HepG2 (cell line): Measurements from ENCODE around the gene UPK1A. TPM values are rescaled to one million over a fixed set of nuclear protein-coding genes. Genes with fewer than 3 reads are reported as not detected.

Experiments used
- ATF7 ChIP-seq, 2 experiments: fragments of 450-650 bp in 1 of 2; sonication (generic) in 1 of 2; formaldehyde crosslinking in 1 of 2; IDR thresholded peaks; 2 replicates each; pipeline versions ENCODE4 v1.4.0 to v1.6.1; 2016 to 2020; ENCODE audit warnings: antibody characterized with exemption in 1 of 2, mild to moderate bottlenecking in 1 of 2, missing genetic modification reagents in 1 of 2
- CEBPG ChIP-seq: IDR thresholded peaks from 2 replicates; pipeline ENCODE4 v1.6.1; 2016
- DMAP1 ChIP-seq: IDR thresholded peaks from 2 replicates; pipeline ENCODE4 v1.6.1; 2016
- FOXO1 ChIP-seq: sonication (generic); formaldehyde crosslinking; IDR thresholded peaks from 2 replicates; pipeline ENCODE4 v1.4.0; 2020; ENCODE audit warnings: missing genetic modification reagents
- GATAD2A ChIP-seq: IDR thresholded peaks from 2 replicates; pipeline ENCODE4 v1.6.1; 2016
- HMG20B ChIP-seq: conservative IDR thresholded peaks from 2 replicates; pipeline ENCODE4 v1.6.1; 2016; ENCODE audit warnings: missing genetic modification reagents, missing compliant biosample characterization
- NFIC ChIP-seq: IDR thresholded peaks from 2 replicates; pipeline ENCODE4 v1.6.1; 2012; ENCODE audit warnings: mild to moderate bottlenecking, low read length, inconsistent platforms
- TCF7L2 ChIP-seq: IDR thresholded peaks from 2 replicates; pipeline ENCODE4 v1.6.1; 2011; ENCODE audit warnings: mild to moderate bottlenecking, low read depth, low read length, moderate library complexity
- THAP11 ChIP-seq: IDR thresholded peaks from 2 replicates; pipeline ENCODE4 v1.6.1; 2016; ENCODE audit warnings: missing biosample characterization, missing genetic modification reagents
- ZNF350 ChIP-seq: sonication (generic); formaldehyde crosslinking; IDR thresholded peaks from 2 replicates; pipeline ENCODE4 v1.4.0; 2020; ENCODE audit warnings: mild to moderate bottlenecking, low read depth, missing genetic modification reagents, borderline replicate concordance
- polyA plus RNA-seq, 8 experiments: library from polyadenylated mRNA; depleted of rRNA in 3 of 8; stranded (reverse) in 7 of 8; unstranded in 1 of 8; fragments of >200 nt; fragmentation: Illumina TruSeq in 4 of 8; extraction: Trizol in 4 of 8; gene quantifications; 2 replicates each; pipeline versions ENCODE4 v1.2.1 to v1.2.3, GENCODE V29; 2011 to 2016; ENCODE audit warnings: low read depth in 4 of 8, missing spikeins in 1 of 8, mixed read lengths in 1 of 8; ENCODE audit not compliant: insufficient read depth in 1 of 8
- total RNA-seq, 5 experiments: library from RNA; depleted of rRNA; stranded (reverse); fragments of >200 nt; fragmentation: Illumina TruSeq; extraction: Trizol; gene quantifications; 2 replicates each; pipeline ENCODE4 v1.2.3, GENCODE V29; 2016; ENCODE audit warnings: low read depth in 1 of 5
- TF ChIP-seq, protein P1 (sequence below): sonication (generic); formaldehyde crosslinking; IDR thresholded peaks from 2 replicates; pipeline ENCODE4 v1.8.0; 2022; ENCODE audit warnings: mild to moderate bottlenecking, missing genetic modification reagents; ENCODE audit not compliant: insufficient replicate concordance
- TF ChIP-seq, protein P2 (sequence below): sonication (generic); formaldehyde crosslinking; IDR thresholded peaks from 2 replicates; pipeline ENCODE4 v1.4.0; 2020; ENCODE audit warnings: low read depth, missing genetic modification reagents
- TF ChIP-seq, protein P3 (sequence below): sonication (generic); formaldehyde crosslinking; IDR thresholded peaks from 2 replicates; pipeline ENCODE4 v1.4.0; 2020; ENCODE audit warnings: missing genetic modification reagents
- TF ChIP-seq, protein P4 (sequence below): sonication (generic); formaldehyde crosslinking; IDR thresholded peaks from 2 replicates; pipeline ENCODE4 v1.8.0; 2022; ENCODE audit warnings: mild to moderate bottlenecking, missing genetic modification reagents, moderate library complexity
- TF ChIP-seq, protein P5 (sequence below): sonication (generic); formaldehyde crosslinking; IDR thresholded peaks from 2 replicates; pipeline ENCODE4 v1.4.0; 2020; ENCODE audit warnings: missing genetic modification reagents

UPK1A gene
- total and polyA plus RNA-seq, 2 of the 13 experiments (the other 11 are each of a cell fraction or from before 2014, with no cell fraction given) = 2.9 TPM; not detected in 1

DNA sequence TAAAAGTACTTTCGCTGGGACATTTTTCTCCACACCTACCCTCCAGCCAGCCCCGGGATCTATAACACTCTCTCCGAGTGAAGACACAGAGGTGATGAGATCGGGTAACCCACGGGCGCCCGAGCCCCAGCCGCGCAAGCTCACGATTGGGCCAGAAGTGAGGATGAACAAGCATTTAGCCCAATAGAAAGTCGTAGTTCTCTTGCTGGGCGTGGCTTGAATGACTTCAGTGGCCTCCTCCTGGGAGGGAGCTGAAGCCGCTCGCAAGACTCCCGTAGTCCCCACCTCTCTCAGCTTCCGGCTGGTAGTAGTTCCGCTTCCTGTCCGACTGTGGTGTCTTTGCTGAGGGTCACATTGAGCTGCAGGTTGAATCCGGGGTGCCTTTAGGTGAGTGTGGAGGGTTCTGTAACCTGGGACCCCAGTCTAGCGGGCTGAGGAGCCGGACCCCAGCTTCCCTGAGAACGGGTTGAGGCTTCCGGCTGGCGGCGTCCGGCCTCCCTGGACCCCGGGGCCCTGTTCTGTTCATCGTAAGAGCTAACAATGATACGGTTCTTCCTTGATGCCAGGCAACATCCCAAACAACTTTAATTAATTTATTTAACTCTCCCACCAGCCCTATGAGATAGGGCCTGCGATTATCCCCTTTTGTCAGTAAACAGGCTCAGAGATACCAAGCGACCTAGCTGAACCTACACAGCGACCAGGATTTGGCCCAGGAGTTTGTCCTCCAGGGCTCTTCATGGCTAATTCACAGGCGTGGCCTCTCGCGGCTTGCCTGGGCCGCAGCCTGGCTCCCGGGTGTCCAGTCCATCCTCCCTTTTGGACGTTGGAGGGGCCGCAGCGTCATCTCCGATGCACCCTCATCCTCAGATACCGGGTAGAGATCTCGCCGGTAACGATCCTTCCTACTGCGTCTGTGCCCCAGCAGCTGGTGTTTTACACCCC, 18.0 kb upstream of the UPK1A start, which contains the start of gene COX6B1 (continued):
- TF ChIP-seq, protein P1, sequence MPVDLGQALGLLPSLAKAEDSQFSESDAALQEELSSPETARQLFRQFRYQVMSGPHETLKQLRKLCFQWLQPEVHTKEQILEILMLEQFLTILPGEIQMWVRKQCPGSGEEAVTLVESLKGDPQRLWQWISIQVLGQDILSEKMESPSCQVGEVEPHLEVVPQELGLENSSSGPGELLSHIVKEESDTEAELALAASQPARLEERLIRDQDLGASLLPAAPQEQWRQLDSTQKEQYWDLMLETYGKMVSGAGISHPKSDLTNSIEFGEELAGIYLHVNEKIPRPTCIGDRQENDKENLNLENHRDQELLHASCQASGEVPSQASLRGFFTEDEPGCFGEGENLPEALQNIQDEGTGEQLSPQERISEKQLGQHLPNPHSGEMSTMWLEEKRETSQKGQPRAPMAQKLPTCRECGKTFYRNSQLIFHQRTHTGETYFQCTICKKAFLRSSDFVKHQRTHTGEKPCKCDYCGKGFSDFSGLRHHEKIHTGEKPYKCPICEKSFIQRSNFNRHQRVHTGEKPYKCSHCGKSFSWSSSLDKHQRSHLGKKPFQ (CRISPR knock-in tag) = no peak
- TF ChIP-seq ATF7 (IDR thresholded peaks at IDR 0.05) (no peak), ATF7 (CRISPR knock-in tag; IDR thresholded peaks at IDR 0.05) (no peak), TCF7L2 (no peak), HMG20B (CRISPR knock-in tag) (no peak), THAP11 (CRISPR knock-in tag) (peak; percentile 87), NFIC (no peak), ZNF350 (CRISPR knock-in tag) (peak; percentile 68; the same call in 1 of the 2 replicates), GATAD2A (CRISPR knock-in tag) (peak; percentile 28; the same call in 1 of the 2 replicates), CEBPG (CRISPR knock-in tag) (no peak), FOXO1 (CRISPR knock-in tag) (no peak), DMAP1 (0 out of 2 replicates have a peak, but pooled peaks have one; percentile 29)
- TF ChIP-seq, protein P2, sequence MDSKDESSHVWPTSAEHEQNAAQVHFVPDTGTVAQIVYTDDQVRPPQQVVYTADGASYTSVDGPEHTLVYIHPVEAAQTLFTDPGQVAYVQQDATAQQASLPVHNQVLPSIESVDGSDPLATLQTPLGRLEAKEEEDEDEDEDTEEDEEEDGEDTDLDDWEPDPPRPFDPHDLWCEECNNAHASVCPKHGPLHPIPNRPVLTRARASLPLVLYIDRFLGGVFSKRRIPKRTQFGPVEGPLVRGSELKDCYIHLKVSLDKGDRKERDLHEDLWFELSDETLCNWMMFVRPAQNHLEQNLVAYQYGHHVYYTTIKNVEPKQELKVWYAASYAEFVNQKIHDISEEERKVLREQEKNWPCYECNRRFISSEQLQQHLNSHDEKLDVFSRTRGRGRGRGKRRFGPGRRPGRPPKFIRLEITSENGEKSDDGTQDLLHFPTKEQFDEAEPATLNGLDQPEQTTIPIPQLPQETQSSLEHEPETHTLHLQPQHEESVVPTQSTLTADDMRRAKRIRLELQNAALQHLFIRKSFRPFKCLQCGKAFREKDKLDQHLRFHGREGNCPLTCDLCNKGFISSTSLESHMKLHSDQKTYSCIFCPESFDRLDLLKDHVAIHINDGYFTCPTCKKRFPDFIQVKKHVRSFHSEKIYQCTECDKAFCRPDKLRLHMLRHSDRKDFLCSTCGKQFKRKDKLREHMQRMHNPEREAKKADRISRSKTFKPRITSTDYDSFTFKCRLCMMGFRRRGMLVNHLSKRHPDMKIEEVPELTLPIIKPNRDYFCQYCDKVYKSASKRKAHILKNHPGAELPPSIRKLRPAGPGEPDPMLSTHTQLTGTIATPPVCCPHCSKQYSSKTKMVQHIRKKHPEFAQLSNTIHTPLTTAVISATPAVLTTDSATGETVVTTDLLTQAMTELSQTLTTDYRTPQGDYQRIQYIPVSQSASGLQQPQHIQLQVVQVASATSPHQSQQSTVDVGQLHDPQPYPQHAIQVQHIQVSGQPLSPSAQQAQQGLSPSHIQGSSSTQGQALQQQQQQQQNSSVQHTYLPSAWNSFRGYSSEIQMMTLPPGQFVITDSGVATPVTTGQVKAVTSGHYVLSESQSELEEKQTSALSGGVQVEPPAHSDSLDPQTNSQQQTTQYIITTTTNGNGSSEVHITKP (CRISPR knock-in tag) = no peak
- TF ChIP-seq, protein P3, sequence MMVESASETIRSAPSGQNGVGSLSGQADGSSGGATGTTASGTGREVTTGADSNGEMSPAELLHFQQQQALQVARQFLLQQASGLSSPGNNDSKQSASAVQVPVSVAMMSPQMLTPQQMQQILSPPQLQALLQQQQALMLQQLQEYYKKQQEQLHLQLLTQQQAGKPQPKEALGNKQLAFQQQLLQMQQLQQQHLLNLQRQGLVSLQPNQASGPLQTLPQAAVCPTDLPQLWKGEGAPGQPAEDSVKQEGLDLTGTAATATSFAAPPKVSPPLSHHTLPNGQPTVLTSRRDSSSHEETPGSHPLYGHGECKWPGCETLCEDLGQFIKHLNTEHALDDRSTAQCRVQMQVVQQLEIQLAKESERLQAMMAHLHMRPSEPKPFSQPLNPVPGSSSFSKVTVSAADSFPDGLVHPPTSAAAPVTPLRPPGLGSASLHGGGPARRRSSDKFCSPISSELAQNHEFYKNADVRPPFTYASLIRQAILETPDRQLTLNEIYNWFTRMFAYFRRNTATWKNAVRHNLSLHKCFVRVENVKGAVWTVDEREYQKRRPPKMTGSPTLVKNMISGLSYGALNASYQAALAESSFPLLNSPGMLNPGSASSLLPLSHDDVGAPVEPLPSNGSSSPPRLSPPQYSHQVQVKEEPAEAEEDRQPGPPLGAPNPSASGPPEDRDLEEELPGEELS = peak; percentile 28; the same call in 1 of the 2 replicates
- TF ChIP-seq, protein P4, sequence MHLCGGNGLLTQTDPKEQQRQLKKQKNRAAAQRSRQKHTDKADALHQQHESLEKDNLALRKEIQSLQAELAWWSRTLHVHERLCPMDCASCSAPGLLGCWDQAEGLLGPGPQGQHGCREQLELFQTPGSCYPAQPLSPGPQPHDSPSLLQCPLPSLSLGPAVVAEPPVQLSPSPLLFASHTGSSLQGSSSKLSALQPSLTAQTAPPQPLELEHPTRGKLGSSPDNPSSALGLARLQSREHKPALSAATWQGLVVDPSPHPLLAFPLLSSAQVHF = no peak
- TF ChIP-seq, protein P5, sequence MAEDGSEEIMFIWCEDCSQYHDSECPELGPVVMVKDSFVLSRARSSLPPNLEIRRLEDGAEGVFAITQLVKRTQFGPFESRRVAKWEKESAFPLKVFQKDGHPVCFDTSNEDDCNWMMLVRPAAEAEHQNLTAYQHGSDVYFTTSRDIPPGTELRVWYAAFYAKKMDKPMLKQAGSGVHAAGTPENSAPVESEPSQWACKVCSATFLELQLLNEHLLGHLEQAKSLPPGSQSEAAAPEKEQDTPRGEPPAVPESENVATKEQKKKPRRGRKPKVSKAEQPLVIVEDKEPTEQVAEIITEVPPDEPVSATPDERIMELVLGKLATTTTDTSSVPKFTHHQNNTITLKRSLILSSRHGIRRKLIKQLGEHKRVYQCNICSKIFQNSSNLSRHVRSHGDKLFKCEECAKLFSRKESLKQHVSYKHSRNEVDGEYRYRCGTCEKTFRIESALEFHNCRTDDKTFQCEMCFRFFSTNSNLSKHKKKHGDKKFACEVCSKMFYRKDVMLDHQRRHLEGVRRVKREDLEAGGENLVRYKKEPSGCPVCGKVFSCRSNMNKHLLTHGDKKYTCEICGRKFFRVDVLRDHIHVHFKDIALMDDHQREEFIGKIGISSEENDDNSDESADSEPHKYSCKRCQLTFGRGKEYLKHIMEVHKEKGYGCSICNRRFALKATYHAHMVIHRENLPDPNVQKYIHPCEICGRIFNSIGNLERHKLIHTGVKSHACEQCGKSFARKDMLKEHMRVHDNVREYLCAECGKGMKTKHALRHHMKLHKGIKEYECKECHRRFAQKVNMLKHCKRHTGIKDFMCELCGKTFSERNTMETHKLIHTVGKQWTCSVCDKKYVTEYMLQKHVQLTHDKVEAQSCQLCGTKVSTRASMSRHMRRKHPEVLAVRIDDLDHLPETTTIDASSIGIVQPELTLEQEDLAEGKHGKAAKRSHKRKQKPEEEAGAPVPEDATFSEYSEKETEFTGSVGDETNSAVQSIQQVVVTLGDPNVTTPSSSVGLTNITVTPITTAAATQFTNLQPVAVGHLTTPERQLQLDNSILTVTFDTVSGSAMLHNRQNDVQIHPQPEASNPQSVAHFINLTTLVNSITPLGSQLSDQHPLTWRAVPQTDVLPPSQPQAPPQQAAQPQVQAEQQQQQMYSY (CRISPR knock-in tag) = no peak
